Measurements from ENCODE around the gene POC1B.
A peak's percentile ranks its signal among the peaks of the same experiment; 100 is the strongest.

POC1B gene

GRCh38 chr12:89493670-89494302 lies 32.1 kb downstream of the POC1B start:
- no peak for DNase-seq

GRCh38 chr12:89492883-89493282 lies 33.0 kb downstream of the POC1B start:
- no peak for DNase-seq

DNA sequence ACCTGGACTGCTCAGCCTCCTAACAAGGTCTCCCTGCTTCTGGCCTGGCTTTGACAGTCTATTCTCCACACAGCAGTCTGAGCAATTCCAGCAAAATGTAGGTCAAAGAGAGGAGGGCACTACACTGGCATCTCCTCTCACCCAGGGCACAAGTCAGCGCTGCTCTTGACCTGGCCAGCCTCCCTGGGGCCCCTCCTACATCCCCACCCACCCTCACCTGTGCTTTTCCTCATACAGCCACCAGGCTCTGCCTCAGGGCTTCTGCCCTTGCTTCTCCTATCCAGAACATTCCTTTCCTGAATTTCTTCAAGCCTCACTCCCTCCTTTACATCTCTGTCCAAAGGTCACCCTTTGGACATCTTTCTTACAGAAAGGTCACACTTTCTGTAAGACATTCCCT lies 34.9 kb downstream of the POC1B start:
- no peak for DNase-seq

DNA sequence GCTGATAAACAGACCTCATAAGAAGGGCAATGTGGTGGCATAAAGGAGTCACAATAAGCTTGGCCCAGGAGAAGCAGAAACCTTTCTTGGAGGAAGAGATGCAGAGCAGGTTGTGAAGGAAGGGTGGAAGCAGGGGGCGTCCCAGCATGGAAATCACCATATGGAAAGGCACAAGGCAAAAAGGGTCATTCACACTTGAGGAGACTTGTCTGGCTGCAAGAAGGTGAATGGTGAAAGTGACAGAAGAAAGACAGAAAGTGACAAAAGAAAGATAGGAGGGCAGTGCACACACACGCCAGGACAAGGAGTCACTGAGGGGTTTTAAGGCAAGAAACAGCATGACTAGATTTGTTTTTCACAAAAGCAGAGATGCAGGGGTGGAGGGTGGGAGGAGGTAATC lies 39.6 kb downstream of the POC1B start:
- no peak for DNase-seq

- DNase-seq = no peak
Observed at GRCh38 chr12:89484470-89484869, 41.4 kb downstream of the POC1B start.

GRCh38 chr12:89481213-89481914 lies 44.5 kb downstream of the POC1B start:
- no peak for DNase-seq

DNA sequence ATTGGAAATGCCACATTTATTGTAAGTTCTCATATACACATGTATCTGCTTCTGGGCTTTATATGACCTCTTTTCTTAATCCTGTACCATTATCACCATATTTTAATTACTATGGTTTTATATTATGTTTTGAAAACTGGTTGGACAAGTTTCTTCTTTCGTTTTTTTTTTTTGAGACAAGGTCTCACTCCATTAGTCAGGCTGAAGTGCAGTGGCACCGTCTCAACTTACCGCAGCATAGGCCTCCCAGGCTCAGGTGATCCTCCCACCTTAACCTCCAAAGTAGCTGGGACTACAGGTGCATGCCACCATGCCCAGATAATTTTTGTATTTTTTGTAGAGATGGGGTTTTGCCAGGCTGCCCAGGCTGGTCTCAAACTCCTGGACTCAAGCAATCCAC lies 45.9 kb downstream of the POC1B start:
- no peak for DNase-seq

DNA sequence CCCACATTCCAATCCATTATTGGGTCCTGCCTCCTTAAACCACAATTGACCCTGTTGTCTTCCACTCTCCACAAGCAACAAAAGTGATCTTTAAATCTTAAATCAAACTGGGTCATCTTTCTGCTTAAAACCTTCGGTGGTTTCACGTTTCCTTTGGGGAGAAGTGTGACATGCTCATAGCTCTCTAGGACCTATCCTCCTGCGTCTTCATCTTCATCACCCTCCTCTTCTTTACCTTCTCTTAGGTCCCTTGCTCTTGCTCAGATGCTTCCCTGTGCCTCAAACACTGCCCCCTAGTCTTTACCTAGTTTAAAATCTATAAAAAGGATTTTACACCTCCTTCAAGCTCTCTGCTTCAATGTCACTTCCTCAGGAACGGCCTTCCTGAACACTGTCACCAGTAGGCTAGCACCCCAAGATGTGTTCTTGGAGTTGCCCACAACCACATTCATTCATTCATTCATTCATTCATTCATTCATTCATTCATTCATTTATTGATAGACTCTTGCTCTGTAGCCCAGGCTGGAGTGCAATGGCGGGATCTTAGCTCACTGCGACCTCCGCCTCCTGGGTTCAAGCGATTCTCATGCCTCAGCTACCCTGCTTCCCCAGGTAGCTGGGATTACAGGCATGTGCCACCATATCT lies 48.1 kb downstream of the POC1B start:
- DNase-seq = no peak

GRCh38 chr12:89476904-89477595 lies 48.8 kb downstream of the POC1B start:
- no peak for DNase-seq

GRCh38 chr12:89476232-89476631 lies 49.6 kb downstream of the POC1B start:
- DNase-seq = no peak

DNA sequence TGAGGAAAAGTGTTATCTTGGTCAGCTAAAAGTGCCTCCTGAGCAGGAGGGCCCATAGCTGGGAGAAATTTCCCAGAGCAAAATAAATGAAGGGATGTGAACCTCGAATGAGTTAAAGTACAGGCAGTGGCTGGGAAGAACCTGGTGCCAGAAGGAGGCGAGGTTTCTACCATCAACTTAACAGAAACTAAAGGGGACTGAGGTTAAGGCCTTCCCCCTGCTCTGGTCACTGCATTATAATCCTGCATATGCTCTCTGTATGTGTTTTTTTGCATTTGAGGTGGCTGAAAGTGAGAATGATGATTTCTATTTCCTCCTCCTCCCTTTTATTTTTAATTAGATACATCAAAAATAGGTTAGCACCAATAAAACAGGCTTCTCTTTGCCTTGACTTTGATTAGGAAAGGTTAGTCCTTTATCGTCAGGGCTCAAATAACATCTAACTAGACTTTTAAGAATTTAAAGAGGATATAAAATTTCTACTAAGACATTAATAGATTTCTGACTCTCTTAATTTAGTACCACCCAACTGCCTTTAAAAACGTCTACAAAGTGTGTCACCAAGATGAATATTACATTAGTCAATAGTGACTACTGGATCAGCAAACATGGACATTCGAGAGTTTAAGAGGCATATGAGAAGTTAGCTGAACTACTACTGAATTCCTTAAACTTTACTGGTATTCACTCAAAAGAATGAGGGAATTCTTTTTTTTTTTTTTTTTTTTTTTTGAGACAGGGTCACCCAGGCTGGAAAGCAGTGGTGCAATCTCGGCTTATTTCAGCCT lies 50.5 kb downstream of the POC1B start:
- no peak for DNase-seq

GRCh38 chr12:89474615-89475014 lies 51.2 kb downstream of the POC1B start:
- no peak for DNase-seq

GRCh38 chr12:89472508-89472907 lies 53.3 kb downstream of the POC1B start:
- DNase-seq = no peak

- peak; percentile 65 for DNase-seq
Observed at GRCh38 chr12:89470741-89471509, 54.9 kb downstream of the POC1B start.

DNA sequence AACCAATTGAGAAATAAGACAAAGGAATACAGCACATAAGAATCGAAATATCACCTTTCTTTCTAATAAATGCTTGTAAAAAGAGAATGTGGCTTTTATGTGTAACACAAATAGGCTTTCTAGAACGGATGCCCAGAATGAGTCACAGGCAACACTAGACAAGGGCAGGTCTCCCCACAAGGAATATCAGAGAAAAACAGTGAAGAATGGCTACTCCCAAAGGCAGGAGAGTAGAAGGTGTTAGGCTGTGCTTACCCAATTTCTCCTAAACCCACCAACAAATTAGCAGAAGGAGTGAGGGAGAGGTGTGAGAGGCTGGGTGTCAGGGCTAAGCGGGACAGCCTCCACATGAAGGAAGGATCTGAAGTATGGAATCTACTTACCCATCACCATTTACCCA lies 56.5 kb downstream of the POC1B start:
- peak; percentile 67 for DNase-seq

GRCh38 chr12:89468648-89469326 lies 57.1 kb downstream of the POC1B start:
- peak; percentile 56 for DNase-seq

GRCh38 chr12:89468017-89468416 lies 57.8 kb downstream of the POC1B start:
- no peak for DNase-seq

DNA sequence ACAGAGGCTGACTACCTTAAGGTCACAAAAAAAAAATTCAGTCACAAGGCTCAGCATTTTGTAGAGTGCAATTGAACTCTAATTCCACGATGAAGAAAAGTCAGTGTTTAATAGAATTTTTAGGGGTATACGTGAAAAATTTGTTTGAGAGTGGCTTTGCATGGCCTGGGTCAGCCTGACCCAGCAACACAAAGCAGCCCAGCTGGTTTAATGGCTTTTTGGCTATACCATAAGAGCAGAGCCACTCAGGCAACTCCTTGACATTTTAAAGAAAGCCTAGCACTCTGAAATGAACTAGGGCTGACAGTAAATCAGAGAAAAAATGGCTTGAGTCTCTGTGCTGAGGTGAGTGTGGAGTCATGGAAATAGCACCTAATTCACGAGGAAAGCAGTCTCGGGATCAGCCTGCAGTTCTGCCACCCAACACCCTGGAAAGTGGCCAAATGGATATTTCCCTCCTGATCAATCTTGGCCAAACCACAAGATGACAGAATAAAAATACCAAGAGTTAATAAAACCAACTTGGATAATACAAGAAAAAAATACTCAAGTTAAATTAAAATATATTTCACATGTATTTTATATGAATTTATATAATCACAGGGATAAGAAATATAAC lies 60.8 kb downstream of the POC1B start:
- DNase-seq = no peak

GRCh38 chr12:89461649-89462612 lies 63.9 kb downstream of the POC1B start:
- DNase-seq = peak; percentile 69

DNA sequence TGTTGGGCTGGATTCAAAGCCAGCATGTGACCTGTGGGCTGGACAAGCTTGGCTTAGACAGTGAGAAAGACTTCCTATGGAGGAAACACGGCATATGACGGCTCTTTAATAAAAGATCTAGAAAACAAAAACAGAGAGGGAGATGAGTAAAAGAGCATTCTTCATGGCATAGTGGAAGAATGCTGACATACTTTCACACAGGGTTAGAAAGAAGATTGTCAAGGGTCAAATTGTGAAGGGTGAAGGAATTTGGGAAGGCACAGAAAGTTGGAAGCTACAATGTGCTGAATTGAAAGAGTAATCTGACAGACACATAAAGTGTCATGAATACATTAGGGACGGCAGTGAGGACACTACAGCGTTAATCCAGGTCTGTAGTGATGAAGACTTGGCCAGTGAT lies 64.7 kb downstream of the POC1B start:
- no peak for DNase-seq
